Measurements from ENCODE around the gene FES. TPM values are rescaled to one million over a fixed set of nuclear protein-coding genes. Genes with fewer than 3 reads are reported as not detected.

FES gene
- total RNA-seq, 2 experiments from 2014 or later: 3.2 to 3.3 TPM

DNA sequence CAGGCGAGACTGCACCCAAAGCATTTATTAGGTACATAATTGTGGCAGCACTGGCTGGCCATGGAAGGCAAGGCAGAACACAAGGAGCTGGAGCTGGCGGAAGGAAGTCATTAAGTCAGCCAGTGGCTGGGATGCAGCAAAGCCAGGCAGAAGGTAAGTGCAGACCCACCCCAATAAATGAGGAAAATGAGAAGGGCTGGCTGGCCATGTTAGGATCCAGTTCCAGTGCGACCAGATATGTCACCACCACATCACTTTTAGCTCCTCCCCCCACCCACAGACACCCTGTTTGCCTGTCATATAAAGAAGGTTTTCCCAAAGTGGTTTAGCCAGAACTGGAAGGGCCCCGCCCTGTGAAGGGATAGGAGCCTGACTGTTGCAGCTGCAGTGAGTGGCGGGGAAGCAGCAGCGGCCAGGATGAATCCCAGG, 16.0 kb upstream of the FES start, which contains the start of gene FURIN:
TSS of gene FURIN (plus strand) at position 328 of the 429 bp plus-strand sequence. CDS start 7,153 bp downstream, outside the sequence.
- intact Hi-C loops (cut with micrococcal nuclease; ENCODE audit: unreplicated experiment): no loop called here
- Histone ChIP-seq H4K20me1 (ENCODE audit: insufficient read depth, low read length) (no peaks in the 10 kb centered on the region; the same call in 1 of the 2 replicates), H3K36me3 (ENCODE audit: insufficient read depth, low read length) (no peaks in the 10 kb centered on the region), H3K27ac (ENCODE audit: low read depth, low read length, poor library complexity, severe bottlenecking) (no peak within 1 kb of the TSS), H3K79me2 (ENCODE audit: insufficient read depth, low read depth, low read length) (no peaks in the 10 kb centered on the region), H3K9me2 (ENCODE audit: insufficient read depth, low read length) (no peaks in the 10 kb centered on the region), H3K4me3 (ENCODE audit: low read depth, low read length, poor library complexity, severe bottlenecking) (no peak within 1 kb of the TSS), H3K9me3 (ENCODE audit: low read length) (no peaks in the 10 kb centered on the region), H3K4me2 (ENCODE audit: low read length) (peak within 1 kb of the TSS; percentile 90; the same call in 1 of the 2 replicates), H3K4me1 (ENCODE audit: insufficient read depth, low read length, poor library complexity, severe bottlenecking) (peaks cover 36% of the 10 kb centered on the region), H2AFZ (ENCODE audit: low read length) (peak within 1 kb of the TSS; percentile 24; the same call in 1 of the 2 replicates)
- POLR2A ChIA-PET: interaction anchor here (0.7 kb wide), 1 partner anchor 24 kb away, joined by 4 read pairs; no protein-coding TSS in a partner anchor
- CTCF ChIA-PET (ENCODE audit: unreplicated experiment): no interaction called here
- TF ChIP-seq, protein P1, sequence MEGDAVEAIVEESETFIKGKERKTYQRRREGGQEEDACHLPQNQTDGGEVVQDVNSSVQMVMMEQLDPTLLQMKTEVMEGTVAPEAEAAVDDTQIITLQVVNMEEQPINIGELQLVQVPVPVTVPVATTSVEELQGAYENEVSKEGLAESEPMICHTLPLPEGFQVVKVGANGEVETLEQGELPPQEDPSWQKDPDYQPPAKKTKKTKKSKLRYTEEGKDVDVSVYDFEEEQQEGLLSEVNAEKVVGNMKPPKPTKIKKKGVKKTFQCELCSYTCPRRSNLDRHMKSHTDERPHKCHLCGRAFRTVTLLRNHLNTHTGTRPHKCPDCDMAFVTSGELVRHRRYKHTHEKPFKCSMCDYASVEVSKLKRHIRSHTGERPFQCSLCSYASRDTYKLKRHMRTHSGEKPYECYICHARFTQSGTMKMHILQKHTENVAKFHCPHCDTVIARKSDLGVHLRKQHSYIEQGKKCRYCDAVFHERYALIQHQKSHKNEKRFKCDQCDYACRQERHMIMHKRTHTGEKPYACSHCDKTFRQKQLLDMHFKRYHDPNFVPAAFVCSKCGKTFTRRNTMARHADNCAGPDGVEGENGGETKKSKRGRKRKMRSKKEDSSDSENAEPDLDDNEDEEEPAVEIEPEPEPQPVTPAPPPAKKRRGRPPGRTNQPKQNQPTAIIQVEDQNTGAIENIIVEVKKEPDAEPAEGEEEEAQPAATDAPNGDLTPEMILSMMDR (conservative IDR thresholded peaks at IDR 0.05; ENCODE audit: low read length): no peak
- TF ChIP-seq EZH2phosphoT487 (IDR thresholded peaks at IDR 0.05; ENCODE audit: borderline replicate concordance, low read depth, low read length): no peak
- DNase-seq (ENCODE audit: low spot score): no peak
- BruUV-seq (replicated peaks): no TSS peak

DNA sequence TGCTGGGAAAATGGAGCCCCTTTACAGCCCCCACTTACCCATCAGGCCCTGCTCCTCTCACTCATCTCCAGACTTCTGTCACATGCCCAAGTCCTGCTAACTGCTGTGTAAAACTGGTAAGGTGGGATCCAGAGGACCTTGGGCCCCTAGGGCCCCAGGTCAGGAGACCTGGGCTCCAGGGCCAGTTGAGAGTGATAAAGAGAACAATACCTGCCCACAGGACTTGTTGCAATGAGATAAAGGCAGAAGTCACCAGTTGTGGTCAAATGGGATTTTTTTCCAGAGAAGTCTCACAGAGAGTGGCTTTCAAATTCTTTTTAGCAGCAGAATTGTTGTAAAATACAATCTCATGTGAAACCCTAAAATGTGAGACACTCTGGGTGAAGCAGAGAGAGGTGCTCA, 15.2 kb upstream of the FES start:
- DNase-seq (ENCODE audit: low spot score): no peak
- H3K27ac ChIP-seq (ENCODE audit: low read depth, low read length, poor library complexity, severe bottlenecking): no peak overlapping the region
- no TSS peak for BruUV-seq (replicated peaks)
- H3K9me2 ChIP-seq (ENCODE audit: insufficient read depth, low read length): no peaks in the 10 kb centered on the region
- TF ChIP-seq EZH2phosphoT487 (IDR thresholded peaks at IDR 0.05; ENCODE audit: borderline replicate concordance, low read depth, low read length): no peak
- TF ChIP-seq, protein P1 (conservative IDR thresholded peaks at IDR 0.05; ENCODE audit: low read length): no peak
- no peaks in the 10 kb centered on the region for H3K9me3 ChIP-seq (ENCODE audit: low read length)
- POLR2A ChIA-PET: interaction anchor here (0.6 to 0.8 kb wide), 2 partner anchors 17 to 30 kb away, joined by 3 read pairs; no protein-coding TSS in a partner anchor
- H3K79me2 ChIP-seq (ENCODE audit: insufficient read depth, low read depth, low read length): no peaks in the 10 kb centered on the region
- H3K4me3 ChIP-seq (ENCODE audit: low read depth, low read length, poor library complexity, severe bottlenecking): no peak overlapping the region
- CTCF ChIA-PET (ENCODE audit: unreplicated experiment): no interaction called here
- peaks cover 36% of the 10 kb centered on the region for H3K4me1 ChIP-seq (ENCODE audit: insufficient read depth, low read length, poor library complexity, severe bottlenecking)
- no peaks in the 10 kb centered on the region; the same call in 1 of the 2 replicates for H4K20me1 ChIP-seq (ENCODE audit: insufficient read depth, low read length)
- H2AFZ ChIP-seq (ENCODE audit: low read length): peak overlapping the region; percentile 24; the same call in 1 of the 2 replicates
- peak overlapping the region; percentile 90; the same call in 1 of the 2 replicates for H3K4me2 ChIP-seq (ENCODE audit: low read length)
- intact Hi-C loops (cut with micrococcal nuclease; ENCODE audit: unreplicated experiment): no loop called here
- no peaks in the 10 kb centered on the region for H3K36me3 ChIP-seq (ENCODE audit: insufficient read depth, low read length)

All from OCI-LY7 (cell line).